CD4-positive, alpha-beta T cell (primary cell): ENCODE results near the gene ST6GALNAC4. TPM values are rescaled to one million over a fixed set of nuclear protein-coding genes. Genes with fewer than 3 reads are reported as not detected.
A peak's percentile ranks its signal among the peaks of the same experiment; 100 is the strongest.

Experiments used
- ATAC-seq: fragments of 200-7000 bp; cut with Tn5 transposase; one replicate; pipeline ENCODE4 v1.10.0; 2022; ENCODE audit warnings: mild to moderate bottlenecking; ENCODE audit not compliant: poor library complexity
- CTCF ChIA-PET: fragments of 350-600 bp; sonication (Branson Sonifier 250); formaldehyde crosslinking; loops from one replicate; lab custom pipeline; 2021; ENCODE audit warnings: antibody characterized with exemption, inconsistent platforms; lab: Charles Lee
- POLR2A ChIA-PET: fragments of 350-600 bp; sonication (Branson Sonifier 250); formaldehyde crosslinking; loops from one replicate; lab custom pipeline; 2021; ENCODE audit warnings: antibody characterized with exemption, inconsistent platforms; lab: Charles Lee
- DNase-seq, 14 experiments: peaks; one replicate each; pipeline ENCODE4 v3.0.0-alpha.2; 2013 to 2020; ENCODE audit warnings: mixed read lengths in 2 of 14
- H3K27ac ChIP-seq, 2 donors: one replicate each; pipeline versions ENCODE4 v1.5.1 to v1.7.0; 2013; ENCODE audit warnings: low read length in 2 of 2, low read depth in 1 of 2, mild to moderate bottlenecking in 1 of 2
- H3K27me3 ChIP-seq, 2 experiments: 1 replicate in 1 of 2; 2 replicates in 1 of 2; pipeline versions ENCODE4 v1.6.1 to v1.7.0; 2013; ENCODE audit warnings: low read length in 2 of 2, control low read depth in 1 of 2, mild to moderate bottlenecking in 1 of 2, moderate library complexity in 1 of 2; ENCODE audit not compliant: insufficient read depth in 2 of 2, control insufficient read depth in 1 of 2
- H3K36me3 ChIP-seq: one replicate; pipeline ENCODE4 v1.6.1; 2013; ENCODE audit warnings: low read length, control low read depth; ENCODE audit not compliant: insufficient read depth
- H3K4me1 ChIP-seq: one replicate; pipeline ENCODE4 v1.6.1; 2013; ENCODE audit warnings: low read length, control low read depth; ENCODE audit not compliant: insufficient read depth
- H3K4me3 ChIP-seq: one replicate; pipeline ENCODE4 v1.5.1; 2013; ENCODE audit warnings: mild to moderate bottlenecking, low read length, moderate library complexity
- H3K9me3 ChIP-seq, 2 experiments: 1 replicate in 1 of 2; 2 replicates in 1 of 2; pipeline versions ENCODE4 v1.6.1 to v1.7.0; 2013; ENCODE audit warnings: low read length in 2 of 2, mild to moderate bottlenecking in 2 of 2, control low read depth in 1 of 2, moderate library complexity in 1 of 2; ENCODE audit not compliant: control insufficient read depth in 1 of 2, insufficient read depth in 1 of 2
- H3K27ac Mint-ChIP-seq: one replicate; pipeline ENCODE4 v1.8.0; 2020; ENCODE audit warnings: mixed read lengths
- H3K27me3 Mint-ChIP-seq: one replicate; pipeline ENCODE4 v1.8.0; 2021; ENCODE audit warnings: mixed read lengths
- H3K36me3 Mint-ChIP-seq: one replicate; pipeline ENCODE4 v1.8.0; 2021; ENCODE audit warnings: low read depth, mixed read lengths
- H3K4me1 Mint-ChIP-seq: one replicate; pipeline ENCODE4 v1.8.0; 2021; ENCODE audit warnings: low read depth, mixed read lengths
- H3K4me3 Mint-ChIP-seq: one replicate; pipeline ENCODE4 v1.8.0; 2020; ENCODE audit warnings: mild to moderate bottlenecking, mixed read lengths
- H3K9me3 Mint-ChIP-seq: one replicate; pipeline ENCODE4 v1.8.0; 2020; ENCODE audit warnings: mixed read lengths
- CTCF ChIP-seq: fragments of 200-600 bp; IDR thresholded peaks from one replicate; pipeline ENCODE4 v1.8.0; 2022; ENCODE audit warnings: antibody characterized with exemption, mild to moderate bottlenecking
- intact Hi-C, 2 experiments: fragments of 100-400 bp; cut with DNase I in 1 of 2; cut with micrococcal nuclease in 1 of 2; formaldehyde crosslinking; loops; one replicate each; pipeline versions ENCODE4 v1.15.1 to v1.9.0; 2023 to 2025; cut with DNase I, micrococcal nuclease
- total RNA-seq, 174 experiments: library from RNA in 2 of 174; stranded (reverse) in 2 of 174; gene quantifications; one replicate each; pipeline ENCODE4 v1.2.3 and lab custom pipeline; 2021 to 2026

The ST6GALNAC4 gene
- total RNA-seq, 2 experiments from 2014 or later = 28.7 to 30.2 TPM

- ChIA-PET POLR2A (interaction anchor here (0.5 to 34.9 kb wide), 4 partner anchors 11 to 67 kb away, joined by 3 to 1020 read pairs (median 142); partner anchors contain the start of gene EEIG1), CTCF (interaction anchor here (1.0 to 1.2 kb wide), 3 partner anchors 8 to 71 kb away, joined by 3 read pairs; no protein-coding TSS in a partner anchor)
- Histone ChIP-seq H3K36me3 (peaks cover 44% of the 10 kb centered on the region), H3K27me3 (no peaks in the 10 kb centered on the region), H3K4me1 (peaks cover 85% of the 10 kb centered on the region), H3K4me3 (no peak overlapping the region), H3K9me3 (no peaks in the 10 kb centered on the region), H3K27ac (peak overlapping the region; percentile 54 to 58)
- Mint-ChIP-seq H3K27ac (peak overlapping the region; percentile 97), H3K27me3 (no peaks in the 10 kb centered on the region), H3K36me3 (peaks cover 78% of the 10 kb centered on the region), H3K9me3 (no peaks in the 10 kb centered on the region), H3K4me3 (peak overlapping the region; percentile 79), H3K4me1 (peaks cover 96% of the 10 kb centered on the region)
- no peak for TF ChIP-seq CTCF
- intact Hi-C loops = loop anchor here (1.0 to 10.0 kb wide), 4 partner anchors 10 to 157 kb away; no protein-coding TSS in a partner anchor
- DNase-seq (no peak), ATAC-seq (no peak)
Observed at GRCh38 chr9:127959841-127960409, 43.1 kb upstream of the ST6GALNAC4 start.

DNA sequence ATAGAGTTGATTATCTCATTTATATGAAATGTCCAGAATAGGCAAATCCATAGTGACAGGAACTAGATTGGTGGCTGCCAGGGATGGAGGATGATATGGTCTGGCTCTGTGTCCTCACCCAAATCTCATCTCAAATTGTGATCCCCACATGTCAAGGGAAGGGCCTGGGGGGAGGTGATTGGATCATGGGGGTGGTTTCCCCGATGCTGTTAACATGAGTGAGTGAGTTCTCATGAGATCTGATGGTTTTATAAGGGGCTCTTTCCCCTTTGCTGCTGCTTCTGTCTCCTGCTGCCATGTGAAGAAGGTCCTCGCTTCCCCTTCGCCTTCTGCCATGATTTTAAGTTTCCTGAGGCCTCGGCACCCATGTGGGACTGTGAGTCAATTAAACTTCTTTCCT, 42.6 kb upstream of the ST6GALNAC4 start:
- DNase-seq (no peak), ATAC-seq (no peak)
- CTCF ChIA-PET = interaction anchor here (1.1 to 1.2 kb wide), 2 partner anchors 8 to 17 kb away, joined by 3 read pairs; no protein-coding TSS in a partner anchor
- Histone ChIP-seq H3K4me1 (peaks cover 85% of the 10 kb centered on the region), H3K4me3 (no peak overlapping the region), H3K27ac (peak overlapping the region in 1 of 2 donors; percentile 54), H3K27me3 (no peaks in the 10 kb centered on the region), H3K36me3 (peaks cover 48% of the 10 kb centered on the region), H3K9me3 (no peaks in the 10 kb centered on the region)
- intact Hi-C loops = loop anchor here (1.0 to 10.0 kb wide), 4 partner anchors 11 to 158 kb away; no protein-coding TSS in a partner anchor
- Mint-ChIP-seq H3K9me3 (no peaks in the 10 kb centered on the region), H3K27me3 (no peaks in the 10 kb centered on the region), H3K36me3 (peaks cover 77% of the 10 kb centered on the region), H3K27ac (peak overlapping the region; percentile 97), H3K4me3 (peak overlapping the region; percentile 79), H3K4me1 (peaks cover 97% of the 10 kb centered on the region)
- POLR2A ChIA-PET = interaction anchor here (0.5 to 34.9 kb wide), 4 partner anchors 8 to 67 kb away, joined by 3 to 1020 read pairs (median 138); partner anchors contain the start of gene EEIG1
- no peak for TF ChIP-seq CTCF

DNA sequence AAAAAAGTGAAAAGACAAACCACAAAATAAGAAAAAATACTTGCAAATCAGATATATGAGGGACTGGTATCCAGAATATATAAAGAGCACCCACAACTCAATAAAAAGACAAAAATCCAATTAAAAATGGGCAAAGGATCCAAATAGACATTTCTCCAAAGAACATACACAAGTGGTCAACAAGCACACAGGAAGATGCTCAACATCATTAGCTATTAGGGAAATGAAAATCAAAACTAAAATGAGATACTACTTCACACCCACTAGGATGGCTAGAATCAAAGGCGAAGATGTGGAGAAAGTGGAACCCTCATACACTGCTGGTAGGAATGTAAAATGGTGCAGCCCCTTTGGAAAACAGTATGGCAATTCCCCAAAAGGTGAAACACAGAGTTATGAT, 41.9 kb upstream of the ST6GALNAC4 start:
- Histone ChIP-seq H3K9me3 (no peaks in the 10 kb centered on the region), H3K27ac (peak overlapping the region in 1 of 2 donors; percentile 54), H3K27me3 (no peaks in the 10 kb centered on the region), H3K4me1 (peaks cover 85% of the 10 kb centered on the region), H3K36me3 (peaks cover 47% of the 10 kb centered on the region), H3K4me3 (no peak overlapping the region)
- H3K27me3 Mint-ChIP-seq = no peaks in the 10 kb centered on the region
- peak overlapping the region; percentile 97 for H3K27ac Mint-ChIP-seq
- peaks cover 77% of the 10 kb centered on the region for H3K36me3 Mint-ChIP-seq
- ChIA-PET POLR2A (interaction anchor here (0.9 to 34.9 kb wide), 4 partner anchors 8 to 68 kb away, joined by 3 to 1020 read pairs (median 138); partner anchors contain the start of gene EEIG1), CTCF (interaction anchor here (1.1 to 2.3 kb wide), 5 partner anchors 9 to 76 kb away, joined by 3 to 8 read pairs (median 4); no protein-coding TSS in a partner anchor)
- DNase-seq (no peak), ATAC-seq (no peak)
- H3K4me3 Mint-ChIP-seq = peak overlapping the region; percentile 79
- intact Hi-C loops = loop anchor here (1.0 to 10.0 kb wide), 4 partner anchors 12 to 159 kb away; no protein-coding TSS in a partner anchor
- H3K9me3 Mint-ChIP-seq = no peaks in the 10 kb centered on the region
- TF ChIP-seq CTCF = no peak
- peaks cover 97% of the 10 kb centered on the region for H3K4me1 Mint-ChIP-seq
